HuH-7 (cell line): ENCODE measurements around the gene NAA38.

ENCODE experiments used
- DNase-seq: peaks from one replicate; pipeline ENCODE4 v3.0.0; 2011; ENCODE audit warnings: low spot score

NAA38 gene

GRCh38 chr17:7856811-7857712 is at the start of gene NAA38:
Gene NAA38, minus strand, starts transcription at chr17:7857559. Its CDS starts 96 bp downstream, at chr17:7857463.
- peak; percentile 86 for DNase-seq

GRCh38 chr17:7903154-7904103 is 46.1 kb upstream of the NAA38 start:
- DNase-seq = no peak

- peak; percentile 46 for DNase-seq
Measured at GRCh38 chr17:7897773-7898172, 40.4 kb upstream of the NAA38 start.

- no peak for DNase-seq
Measured at GRCh38 chr17:7897090-7897489, 39.7 kb upstream of the NAA38 start.

- no peak for DNase-seq
Measured at GRCh38 chr17:7894866-7895265, 37.5 kb upstream of the NAA38 start.

- DNase-seq = no peak
Measured at GRCh38 chr17:7894226-7894625, 36.9 kb upstream of the NAA38 start.

- no peak for DNase-seq
Measured at GRCh38 chr17:7893187-7893880, 36.0 kb upstream of the NAA38 start.

- DNase-seq = no peak
Measured at GRCh38 chr17:7889166-7889955, 32.0 kb upstream of the NAA38 start.

- no peak for DNase-seq
Measured at GRCh38 chr17:7888184-7888920, 31.0 kb upstream of the NAA38 start, which contains the start of gene CHD3. Gene CHD3, plus strand, starts transcription at chr17:7888789. Its CDS starts 212 bp downstream, at chr17:7889001.

- peak; percentile 92 for DNase-seq
Measured at GRCh38 chr17:7887482-7888183, 30.3 kb upstream of the NAA38 start.

- no peak for DNase-seq
Measured at GRCh38 chr17:7887038-7887481, 29.7 kb upstream of the NAA38 start.

- peak; percentile 58 for DNase-seq
Measured at GRCh38 chr17:7886227-7887037, 29.1 kb upstream of the NAA38 start.

GRCh38 chr17:7885367-7886226 is 28.2 kb upstream of the NAA38 start:
- peak; percentile 60 for DNase-seq

- DNase-seq = no peak
Measured at GRCh38 chr17:7884581-7885366, 27.4 kb upstream of the NAA38 start.

- DNase-seq = no peak
Measured at GRCh38 chr17:7883781-7884386, 26.5 kb upstream of the NAA38 start.

GRCh38 chr17:7882629-7883028 is 25.3 kb upstream of the NAA38 start:
- DNase-seq = no peak

GRCh38 chr17:7882068-7882467 is 24.7 kb upstream of the NAA38 start:
- no peak for DNase-seq
